Hepatocyte (in vitro differentiated cells): Measurements from ENCODE around the gene DOP1B.

Experiments
- CTCF ChIP-seq: fragments of 200-600 bp; sonication (generic); IDR thresholded peaks from 2 replicates; pipeline ENCODE4 v1.5.1; 2016; ENCODE audit warnings: antibody characterized with exemption, mild to moderate bottlenecking; ENCODE audit not compliant: poor library complexity
- EZH2 ChIP-seq: fragments of 200-600 bp; sonication (generic); IDR thresholded peaks from 2 replicates; pipeline ENCODE4 v1.6.1; 2016; ENCODE audit warnings: antibody characterized with exemption, mild to moderate bottlenecking, borderline replicate concordance

GRCh38 chr21:36180963-36181362 is 24.3 kb downstream of the DOP1B start:
- TF ChIP-seq CTCF (no peak), EZH2 (no peak)
